ENCODE results near the gene ANKRD13A.
"Not testable (repeated sequence)": the region's sequence is repeated elsewhere in the genome, so short reads cannot be mapped to it uniquely, and the experiment has no call there.

ANKRD13A gene

DNA sequence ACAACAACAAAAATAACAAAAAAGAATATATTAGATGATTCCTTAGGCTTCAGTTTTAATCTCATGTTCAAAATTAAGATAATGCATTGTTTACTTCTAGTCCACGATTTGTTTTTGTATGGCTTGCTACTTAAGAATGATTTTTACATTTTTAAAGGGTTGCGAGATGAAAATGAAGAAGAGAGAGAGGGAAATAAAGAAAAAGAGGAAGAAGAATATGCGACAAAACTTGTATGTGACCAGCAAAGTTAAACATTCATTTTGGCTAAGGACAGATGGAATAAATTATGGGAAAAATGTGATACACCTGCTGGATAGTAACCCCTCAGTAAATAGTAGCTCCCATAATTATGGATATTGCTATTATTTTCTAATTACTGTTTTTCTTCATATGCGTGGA, 1.8 kb upstream of the ANKRD13A start:
- H3K9ac ChIP-seq (ENCODE audit: low read depth, low read length) = no peak overlapping the region
- H3K4me1 ChIP-seq (ENCODE audit: insufficient read depth, low read length) = 0 out of 2 replicates have a peak, but pooled peaks cover 3% of the 10 kb centered on the region
- no peaks in the 10 kb centered on the region for H3K36me3 ChIP-seq (ENCODE audit: insufficient read depth, low read depth, low read length)
- no peak overlapping the region for H3K4me3 ChIP-seq (ENCODE audit: low read length)
- peaks cover 20% of the 10 kb centered on the region for H3K27me3 ChIP-seq (ENCODE audit: insufficient read depth, low read length)
- no peak overlapping the region for H3K27ac ChIP-seq (ENCODE audit: low read length)
- H3K9me3 ChIP-seq (ENCODE audit: insufficient read depth, low read depth, low read length) = no peaks in the 10 kb centered on the region

DNA sequence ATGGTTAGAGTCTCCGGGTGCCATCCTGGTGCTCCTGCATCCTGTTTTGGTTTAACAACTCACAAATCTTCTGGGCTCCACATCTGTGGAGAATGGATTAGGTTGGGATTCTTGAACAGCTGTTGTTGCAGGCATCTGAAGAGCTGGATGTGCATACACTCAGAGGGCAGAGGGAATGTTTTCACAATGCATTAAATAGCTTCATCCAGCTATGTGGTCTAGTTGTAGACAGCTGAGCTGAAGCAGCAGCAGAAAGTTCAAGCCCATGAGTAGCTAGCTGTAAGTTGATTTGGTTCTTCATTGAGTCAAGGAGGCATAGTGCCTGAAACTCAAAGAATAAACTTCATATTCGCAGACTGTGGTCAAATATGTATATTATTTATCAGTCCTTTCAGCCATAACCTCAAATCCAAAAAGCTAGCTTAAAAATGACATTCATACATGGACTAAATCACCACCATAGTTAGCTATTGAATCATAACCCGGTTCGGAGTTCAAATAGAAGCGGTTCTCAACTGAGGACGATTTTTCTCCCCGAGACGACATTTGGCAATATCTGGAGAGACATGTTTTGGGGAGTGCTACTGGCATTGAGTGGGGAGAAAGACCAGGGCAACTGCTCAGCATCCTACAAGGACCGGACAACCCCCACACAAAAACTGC, 858 bp upstream of the ANKRD13A start:
- no peaks in the 10 kb centered on the region for H3K36me3 ChIP-seq (ENCODE audit: insufficient read depth, low read depth, low read length)
- peak overlapping the region; percentile 77 for H3K4me3 ChIP-seq (ENCODE audit: low read length)
- peak overlapping the region; percentile 59 for H3K27ac ChIP-seq (ENCODE audit: low read length)
- H3K4me1 ChIP-seq (ENCODE audit: insufficient read depth, low read length) = 0 out of 2 replicates have a peak, but pooled peaks cover 3% of the 10 kb centered on the region
- peaks cover 20% of the 10 kb centered on the region for H3K27me3 ChIP-seq (ENCODE audit: insufficient read depth, low read length)
- no peaks in the 10 kb centered on the region for H3K9me3 ChIP-seq (ENCODE audit: insufficient read depth, low read depth, low read length)
- peak overlapping the region; percentile 91; the same call in 1 of the 2 replicates for H3K9ac ChIP-seq (ENCODE audit: low read depth, low read length)

DNA sequence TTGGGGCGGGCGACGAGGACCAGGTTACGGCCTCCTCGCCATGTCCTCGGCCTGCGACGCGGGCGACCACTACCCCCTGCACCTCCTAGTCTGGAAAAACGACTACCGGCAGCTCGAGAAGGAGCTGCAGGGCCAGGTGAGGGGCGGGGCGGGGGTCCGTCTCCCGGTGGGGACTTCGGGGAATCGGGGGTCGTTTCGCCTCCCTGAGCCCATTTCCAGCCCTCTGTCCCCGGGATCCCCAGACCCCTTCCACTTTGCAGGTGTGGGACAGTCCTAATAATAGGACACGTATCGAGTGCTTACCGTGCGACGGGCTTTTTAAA, 380 bp downstream of the ANKRD13A start:
- Histone ChIP-seq H3K36me3 (ENCODE audit: insufficient read depth, low read depth, low read length) (no peaks in the 10 kb centered on the region), H3K27ac (ENCODE audit: low read length) (no peak overlapping the region), H3K9ac (ENCODE audit: low read depth, low read length) (peak overlapping the region; percentile 91; the same call in 1 of the 2 replicates), H3K9me3 (ENCODE audit: insufficient read depth, low read depth, low read length) (no peaks in the 10 kb centered on the region), H3K4me1 (ENCODE audit: insufficient read depth, low read length) (0 out of 2 replicates have a peak, but pooled peaks cover 3% of the 10 kb centered on the region), H3K27me3 (ENCODE audit: insufficient read depth, low read length) (peaks cover 20% of the 10 kb centered on the region), H3K4me3 (ENCODE audit: low read length) (peak overlapping the region; percentile 77)

DNA sequence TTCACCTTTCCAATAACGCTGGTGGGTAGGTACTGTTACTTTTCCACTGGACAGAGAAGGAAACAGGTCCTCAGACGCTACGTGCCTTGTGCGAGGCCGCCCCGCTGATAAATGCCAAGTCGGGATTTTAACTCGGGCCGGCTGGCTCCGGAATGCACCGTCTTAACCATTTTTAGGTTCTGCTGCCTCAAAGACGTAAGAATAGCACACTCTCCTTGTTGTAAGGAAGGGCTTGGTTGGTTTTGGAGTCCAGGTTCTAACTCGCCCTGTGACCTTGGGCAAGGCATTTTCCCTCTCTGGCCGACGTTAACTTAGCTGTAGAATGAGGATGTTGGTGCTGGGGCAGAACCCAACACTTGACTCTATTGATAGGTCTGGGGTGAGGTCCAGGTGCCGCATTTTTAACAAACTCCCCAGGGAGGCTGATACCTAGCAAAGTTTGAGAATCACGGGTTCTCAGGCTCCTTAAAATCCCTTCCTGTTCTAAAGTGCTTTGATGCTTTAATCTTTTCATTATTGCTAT, 814 bp downstream of the ANKRD13A start:
- H3K4me1 ChIP-seq (ENCODE audit: insufficient read depth, low read length) = 0 out of 2 replicates have a peak, but pooled peaks cover 3% of the 10 kb centered on the region
- H3K36me3 ChIP-seq (ENCODE audit: insufficient read depth, low read depth, low read length) = no peaks in the 10 kb centered on the region
- peak overlapping the region; percentile 91; the same call in 1 of the 2 replicates for H3K9ac ChIP-seq (ENCODE audit: low read depth, low read length)

DNA sequence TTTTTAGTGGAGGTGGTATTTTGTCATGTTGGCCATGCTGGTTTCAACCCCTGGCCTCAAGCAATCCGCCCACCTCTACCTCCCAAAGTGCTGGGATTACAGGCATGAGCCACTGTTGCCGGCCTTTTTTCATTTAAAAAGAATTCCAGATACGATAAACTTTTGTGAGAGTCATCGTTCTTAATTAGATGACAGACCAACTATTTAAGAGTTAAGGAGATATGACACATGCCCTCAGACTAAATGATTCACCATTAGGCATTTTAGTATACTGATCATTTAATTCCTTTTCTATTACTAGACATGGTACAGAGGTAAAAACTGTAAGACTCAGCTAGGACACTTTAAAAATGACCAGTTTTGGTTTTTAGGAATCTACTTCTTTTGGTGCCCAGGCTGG, 2.4 kb downstream of the ANKRD13A start:
- Histone ChIP-seq H3K27ac (ENCODE audit: low read length) (no peak overlapping the region), H3K9me3 (ENCODE audit: insufficient read depth, low read depth, low read length) (no peaks in the 10 kb centered on the region), H3K4me1 (ENCODE audit: insufficient read depth, low read length) (no peaks in the 10 kb centered on the region), H3K27me3 (ENCODE audit: insufficient read depth, low read length) (peaks cover 20% of the 10 kb centered on the region), H3K4me3 (ENCODE audit: low read length) (no peak overlapping the region), H3K9ac (ENCODE audit: low read depth, low read length) (no peak overlapping the region), H3K36me3 (ENCODE audit: insufficient read depth, low read depth, low read length) (no peaks in the 10 kb centered on the region)

More for the DNA sequence above, 814 bp downstream of the ANKRD13A start:
- peaks cover 20% of the 10 kb centered on the region for H3K27me3 ChIP-seq (ENCODE audit: insufficient read depth, low read length)
- H3K9me3 ChIP-seq (ENCODE audit: insufficient read depth, low read depth, low read length) = no peaks in the 10 kb centered on the region
- H3K27ac ChIP-seq (ENCODE audit: low read length) = no peak overlapping the region
- H3K4me3 ChIP-seq (ENCODE audit: low read length) = peak overlapping the region; percentile 77

DNA sequence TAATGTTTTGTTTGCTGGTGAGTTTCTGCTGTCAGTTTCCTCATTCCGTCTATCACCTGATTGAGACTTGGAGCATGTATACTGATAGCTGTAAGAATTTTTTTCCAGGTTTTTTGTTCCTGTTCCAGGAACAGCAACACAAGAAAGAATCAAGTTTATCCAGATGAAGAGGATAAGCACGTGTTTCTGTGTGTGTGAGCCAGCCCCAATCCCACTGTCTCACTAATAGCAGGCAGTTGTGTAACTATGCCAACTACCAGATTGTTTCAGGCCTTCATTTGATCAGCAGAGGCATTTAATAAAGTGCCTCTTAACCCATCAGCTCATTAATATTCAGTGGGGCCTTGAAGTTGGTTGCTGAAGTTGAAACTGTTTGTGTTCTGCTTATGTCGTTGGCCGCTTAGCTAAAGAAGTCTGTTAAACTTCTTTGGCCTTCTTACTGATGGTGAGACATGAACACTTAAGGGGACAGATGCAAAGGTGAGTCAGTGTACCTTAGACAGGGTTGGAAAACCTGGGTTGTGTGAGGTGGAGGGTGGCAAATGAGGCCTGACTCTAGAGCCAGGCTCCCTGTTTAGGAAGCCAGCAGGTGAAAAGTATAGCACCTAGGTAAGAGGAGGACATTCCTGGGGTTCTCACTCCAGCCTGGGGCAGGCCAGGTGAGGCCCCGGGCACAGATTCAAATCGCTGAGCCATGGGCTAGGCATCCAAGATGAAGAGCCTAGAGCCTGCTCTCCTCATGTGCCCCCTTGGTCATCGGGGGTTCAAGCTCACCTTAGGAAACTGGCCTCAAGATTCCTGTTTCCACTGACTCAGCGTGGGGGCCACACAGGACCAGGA, 3.7 kb downstream of the ANKRD13A start:
- Histone ChIP-seq H3K27ac (ENCODE audit: low read length) (no peak overlapping the region), H3K36me3 (ENCODE audit: insufficient read depth, low read depth, low read length) (no peaks in the 10 kb centered on the region), H3K4me1 (ENCODE audit: insufficient read depth, low read length) (no peaks in the 10 kb centered on the region), H3K4me3 (ENCODE audit: low read length) (no peak overlapping the region), H3K9me3 (ENCODE audit: insufficient read depth, low read depth, low read length) (no peaks in the 10 kb centered on the region), H3K27me3 (ENCODE audit: insufficient read depth, low read length) (peaks cover 20% of the 10 kb centered on the region), H3K9ac (ENCODE audit: low read depth, low read length) (no peak overlapping the region)

DNA sequence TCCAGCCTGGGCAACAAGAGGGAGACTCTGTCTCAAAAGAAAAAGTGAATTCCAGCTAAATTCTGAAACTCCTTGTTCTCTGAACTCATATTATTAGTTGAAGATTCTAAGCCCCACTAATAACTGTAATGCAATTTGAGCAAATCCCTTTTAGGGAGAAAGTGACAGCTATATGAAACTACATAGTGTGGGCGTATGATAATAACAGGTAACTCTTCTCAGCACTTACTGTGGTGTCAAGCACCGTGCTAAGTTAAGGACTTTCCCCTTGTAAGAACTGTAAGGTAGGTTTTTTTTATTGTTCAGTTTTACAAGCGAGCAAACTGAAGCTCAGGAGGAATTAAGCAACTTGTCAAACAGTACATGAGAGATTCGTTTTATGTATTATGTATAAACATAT, 5.4 kb downstream of the ANKRD13A start:
- no peaks in the 10 kb centered on the region for H3K36me3 ChIP-seq (ENCODE audit: insufficient read depth, low read depth, low read length)
- H3K9me3 ChIP-seq (ENCODE audit: insufficient read depth, low read depth, low read length) = no peaks in the 10 kb centered on the region
- H3K27ac ChIP-seq (ENCODE audit: low read length) = no peak overlapping the region
- no peaks in the 10 kb centered on the region for H3K4me1 ChIP-seq (ENCODE audit: insufficient read depth, low read length)
- no peak overlapping the region for H3K4me3 ChIP-seq (ENCODE audit: low read length)
- peaks cover 20% of the 10 kb centered on the region for H3K27me3 ChIP-seq (ENCODE audit: insufficient read depth, low read length)
- H3K9ac ChIP-seq (ENCODE audit: low read depth, low read length) = no peak overlapping the region

DNA sequence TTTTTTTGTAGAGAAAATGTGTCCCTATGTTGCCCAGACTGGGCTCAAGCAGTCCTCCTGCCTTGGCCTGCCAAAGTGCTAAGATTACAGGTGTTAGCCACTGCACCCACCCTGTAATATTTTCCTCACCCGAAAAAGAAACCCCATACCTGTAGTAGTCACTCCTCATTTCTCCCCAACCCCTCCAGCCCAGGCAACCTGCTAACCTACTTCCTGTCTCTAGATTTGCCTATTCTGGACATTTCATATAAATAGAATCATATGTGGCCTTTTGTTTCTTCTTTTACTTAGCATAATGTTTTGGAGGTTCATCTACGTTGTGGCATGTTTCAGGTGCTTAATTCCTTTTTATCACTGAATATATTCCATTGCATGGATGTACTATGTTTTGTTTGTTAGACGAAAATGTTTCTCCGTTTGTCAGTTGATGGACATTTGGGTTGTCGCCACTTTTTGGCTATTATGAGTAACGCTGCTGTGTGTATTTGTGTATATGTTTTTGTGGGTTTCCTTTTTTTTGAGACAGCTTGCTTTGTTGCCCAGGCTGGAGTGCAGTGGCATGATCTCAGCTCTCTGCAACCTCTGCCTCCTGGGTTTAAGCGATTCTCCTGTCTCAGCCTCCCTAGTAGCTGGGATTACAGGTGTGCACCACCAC, 6.2 kb downstream of the ANKRD13A start:
- H3K9ac ChIP-seq (ENCODE audit: low read depth, low read length) = no peak overlapping the region

DNA sequence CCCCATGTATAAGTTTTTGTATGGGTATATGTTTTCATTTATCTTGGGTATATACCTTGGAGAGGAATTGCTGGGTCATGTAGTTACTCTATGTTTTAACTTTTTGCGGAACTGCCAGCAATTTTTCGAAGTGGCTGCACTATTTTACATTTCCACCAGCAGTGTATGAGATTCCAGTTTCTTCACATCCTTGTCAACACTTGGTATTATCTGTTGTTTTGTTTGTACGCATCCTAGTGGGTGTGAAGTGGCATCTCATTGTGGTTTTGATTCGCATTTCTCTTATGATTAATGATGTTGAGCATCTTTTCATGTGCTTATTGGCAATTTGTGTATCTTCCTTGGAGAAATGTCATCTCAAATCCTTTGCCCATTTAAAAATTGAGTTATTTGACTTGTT, 6.9 kb downstream of the ANKRD13A start:
- Histone ChIP-seq H3K27ac (ENCODE audit: low read length) (no peak overlapping the region), H3K36me3 (ENCODE audit: insufficient read depth, low read depth, low read length) (no peaks in the 10 kb centered on the region), H3K27me3 (ENCODE audit: insufficient read depth, low read length) (peaks cover 4% of the 10 kb centered on the region; the same call in 1 of the 2 replicates)

More for the DNA sequence above, 6.2 kb downstream of the ANKRD13A start:
- Histone ChIP-seq H3K4me1 (ENCODE audit: insufficient read depth, low read length) (no peaks in the 10 kb centered on the region), H3K27me3 (ENCODE audit: insufficient read depth, low read length) (peaks cover 11% of the 10 kb centered on the region), H3K9me3 (ENCODE audit: insufficient read depth, low read depth, low read length) (no peaks in the 10 kb centered on the region), H3K27ac (ENCODE audit: low read length) (no peak overlapping the region), H3K36me3 (ENCODE audit: insufficient read depth, low read depth, low read length) (no peaks in the 10 kb centered on the region), H3K4me3 (ENCODE audit: low read length) (no peak overlapping the region)

DNA sequence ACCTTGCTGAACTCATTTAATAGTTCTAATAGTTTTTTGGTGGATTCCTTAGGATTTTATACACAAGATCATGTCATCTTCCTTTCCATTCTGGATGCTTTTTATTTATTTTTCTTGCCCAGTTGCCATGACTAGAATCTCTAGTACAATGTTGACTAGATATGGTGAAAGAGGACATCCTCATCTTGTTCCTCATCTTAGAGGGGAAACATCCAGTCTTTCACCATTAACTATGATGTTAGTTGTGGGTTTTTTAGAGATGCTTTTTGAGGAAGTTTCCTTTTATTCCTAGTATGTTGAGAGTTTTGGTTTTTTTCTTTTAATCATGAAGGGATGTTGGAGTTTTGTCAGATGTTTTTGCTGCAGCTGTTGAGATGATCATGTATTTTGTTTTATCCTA, 8.7 kb downstream of the ANKRD13A start:
- no peak overlapping the region for H3K9ac ChIP-seq (ENCODE audit: low read depth, low read length)
- H3K9me3 ChIP-seq (ENCODE audit: insufficient read depth, low read depth, low read length) = no peaks in the 10 kb centered on the region
- H3K4me1 ChIP-seq (ENCODE audit: insufficient read depth, low read length) = no peaks in the 10 kb centered on the region
- no peak overlapping the region for H3K27ac ChIP-seq (ENCODE audit: low read length)
- no peaks in the 10 kb centered on the region for H3K27me3 ChIP-seq (ENCODE audit: insufficient read depth, low read length)
- no peaks in the 10 kb centered on the region for H3K36me3 ChIP-seq (ENCODE audit: insufficient read depth, low read depth, low read length)
- H3K4me3 ChIP-seq (ENCODE audit: low read length) = no peak overlapping the region

More for the DNA sequence above, 6.9 kb downstream of the ANKRD13A start:
- H3K9me3 ChIP-seq (ENCODE audit: insufficient read depth, low read depth, low read length) = no peaks in the 10 kb centered on the region
- H3K9ac ChIP-seq (ENCODE audit: low read depth, low read length) = no peak overlapping the region
- no peaks in the 10 kb centered on the region for H3K4me1 ChIP-seq (ENCODE audit: insufficient read depth, low read length)
- no peak overlapping the region for H3K4me3 ChIP-seq (ENCODE audit: low read length)

DNA sequence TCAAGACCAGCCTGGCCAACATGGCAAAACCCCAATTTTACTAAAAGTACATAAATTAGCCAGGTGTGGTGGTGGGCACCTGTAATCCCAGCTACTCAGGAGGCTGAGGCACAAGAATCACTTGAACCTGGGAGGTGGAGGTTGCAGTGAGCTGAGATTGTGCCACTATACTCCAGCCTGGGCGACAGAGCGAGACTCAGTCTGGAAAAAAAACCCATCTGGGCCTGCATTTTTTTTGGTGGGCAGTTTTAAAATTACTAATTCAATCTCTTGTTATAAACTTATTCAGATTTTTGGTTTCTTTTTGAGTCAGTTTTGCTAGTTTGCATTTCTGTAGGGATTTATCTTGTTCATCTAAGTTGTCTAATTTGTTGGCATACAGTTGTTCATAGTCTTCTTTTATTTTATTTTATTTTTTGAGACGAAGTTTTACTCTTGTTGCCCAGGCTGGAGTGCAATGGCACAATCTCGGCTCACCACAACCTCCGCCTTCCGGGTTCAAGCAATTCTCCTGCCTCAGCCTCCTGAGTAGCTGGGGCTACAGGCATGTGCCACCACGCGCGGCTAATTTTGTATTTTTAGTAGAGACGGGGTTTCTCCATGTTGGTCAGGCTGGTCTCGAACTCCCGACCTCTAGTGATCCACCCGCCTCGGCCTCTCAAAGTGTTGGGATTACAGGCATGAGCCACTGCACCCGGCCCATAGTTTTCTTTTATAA, 9.6 kb downstream of the ANKRD13A start:
- H3K9ac ChIP-seq (ENCODE audit: low read depth, low read length); H3K36me3 ChIP-seq (ENCODE audit: insufficient read depth, low read depth, low read length); H3K4me1 ChIP-seq (ENCODE audit: insufficient read depth, low read length); H3K9me3 ChIP-seq (ENCODE audit: insufficient read depth, low read depth, low read length); H3K27me3 ChIP-seq (ENCODE audit: insufficient read depth, low read length); H3K4me3 ChIP-seq (ENCODE audit: low read length); H3K27ac ChIP-seq (ENCODE audit: low read length): not testable (repeated sequence)
